ENCODE results near the gene NLGN1. TPM values are rescaled to one million over a fixed set of nuclear protein-coding genes. Genes with fewer than 3 reads are reported as not detected.

NLGN1 gene
- total RNA-seq, 1 experiment from 2014 or later, result not detected

- CTCF ChIA-PET, result interaction anchor here (0.7 to 0.9 kb wide), 2 partner anchors 273 to 292 kb away, joined by 3 read pairs; no protein-coding TSS in a partner anchor
- Mint-ChIP-seq H3K4me3 (ENCODE audit: unreplicated experiment) (no peak overlapping the region), H3K4me1 (ENCODE audit: insufficient read depth, unreplicated experiment) (no peaks in the 10 kb centered on the region), H3K9me3 (ENCODE audit: unreplicated experiment) (no peaks in the 10 kb centered on the region), H3K36me3 (ENCODE audit: insufficient read depth, unreplicated experiment) (no peaks in the 10 kb centered on the region), H3K27ac (ENCODE audit: low read depth, unreplicated experiment) (no peak overlapping the region), H3K27me3 (ENCODE audit: insufficient read depth, unreplicated experiment) (peaks cover 33% of the 10 kb centered on the region)
- DNase-seq (ENCODE audit: unreplicated experiment), result no peak
- no TSS peak for BruUV-seq (replicated peaks)
- POLR2A ChIA-PET, result interaction anchor here (0.6 kb wide), 1 partner anchor 15 kb away, joined by 4 read pairs; no protein-coding TSS in a partner anchor
- no peak for TF ChIP-seq CTCF (IDR thresholded peaks at IDR 0.05; ENCODE audit: unreplicated experiment)
- intact Hi-C loops (cut with micrococcal nuclease), result no loop called here
Observed at GRCh38 chr3:173681188-173681678, 283.7 kb downstream of the NLGN1 start.

GRCh38 chr3:173685456-173685855 lies 287.9 kb downstream of the NLGN1 start:
- Mint-ChIP-seq H3K36me3 (ENCODE audit: insufficient read depth, unreplicated experiment) (no peaks in the 10 kb centered on the region), H3K27ac (ENCODE audit: low read depth, unreplicated experiment) (no peak overlapping the region), H3K4me1 (ENCODE audit: insufficient read depth, unreplicated experiment) (peaks cover 1% of the 10 kb centered on the region), H3K27me3 (ENCODE audit: insufficient read depth, unreplicated experiment) (peaks cover 51% of the 10 kb centered on the region), H3K9me3 (ENCODE audit: unreplicated experiment) (no peaks in the 10 kb centered on the region), H3K4me3 (ENCODE audit: unreplicated experiment) (no peak overlapping the region)
- no peak for DNase-seq (ENCODE audit: unreplicated experiment)
- TF ChIP-seq CTCF (IDR thresholded peaks at IDR 0.05; ENCODE audit: unreplicated experiment), result no peak
- POLR2A ChIA-PET, result interaction anchor here (0.8 kb wide), 1 partner anchor 38 kb away, joined by 3 read pairs; no protein-coding TSS in a partner anchor
- BruUV-seq (replicated peaks), result no TSS peak
- CTCF ChIA-PET, result interaction anchor here (0.7 kb wide), 1 partner anchor 313 kb away, joined by 3 read pairs; no protein-coding TSS in a partner anchor
- intact Hi-C loops (cut with micrococcal nuclease), result no loop called here

- no peaks in the 10 kb centered on the region for H3K9me3 Mint-ChIP-seq (ENCODE audit: unreplicated experiment)
- H3K27ac Mint-ChIP-seq (ENCODE audit: low read depth, unreplicated experiment), result no peak overlapping the region
- H3K36me3 Mint-ChIP-seq (ENCODE audit: insufficient read depth, unreplicated experiment), result no peaks in the 10 kb centered on the region
- peaks cover 69% of the 10 kb centered on the region for H3K27me3 Mint-ChIP-seq (ENCODE audit: insufficient read depth, unreplicated experiment)
- intact Hi-C loops (cut with micrococcal nuclease), result no loop called here
- TF ChIP-seq CTCF (IDR thresholded peaks at IDR 0.05; ENCODE audit: unreplicated experiment), result no peak
- ChIA-PET CTCF (interaction anchor here (0.6 kb wide), 1 partner anchor 228 kb away, joined by 3 read pairs; no protein-coding TSS in a partner anchor), POLR2A (no interaction called here)
- peaks cover 7% of the 10 kb centered on the region for H3K4me1 Mint-ChIP-seq (ENCODE audit: insufficient read depth, unreplicated experiment)
- no peak overlapping the region for H3K4me3 Mint-ChIP-seq (ENCODE audit: unreplicated experiment)
- no peak for DNase-seq (ENCODE audit: unreplicated experiment)
- BruUV-seq (replicated peaks), result no TSS peak
Observed at GRCh38 chr3:173688216-173688842, 290.8 kb downstream of the NLGN1 start.

GRCh38 chr3:173690542-173691180 lies 293.1 kb downstream of the NLGN1 start:
- BruUV-seq (replicated peaks), result no TSS peak
- POLR2A ChIA-PET, result interaction anchor here (1.0 kb wide), 1 partner anchor 24 kb away, joined by 3 read pairs; no protein-coding TSS in a partner anchor
- CTCF ChIA-PET, result interaction anchor here (0.6 kb wide), 1 partner anchor 1509 kb away, joined by 3 read pairs; no protein-coding TSS in a partner anchor
- intact Hi-C loops (cut with micrococcal nuclease), result no loop called here
- no peak for TF ChIP-seq CTCF (IDR thresholded peaks at IDR 0.05; ENCODE audit: unreplicated experiment)
- no peak for DNase-seq (ENCODE audit: unreplicated experiment)
- H3K27me3 Mint-ChIP-seq (ENCODE audit: insufficient read depth, unreplicated experiment), result peaks cover 60% of the 10 kb centered on the region
- no peak overlapping the region for H3K4me3 Mint-ChIP-seq (ENCODE audit: unreplicated experiment)
- no peaks in the 10 kb centered on the region for H3K9me3 Mint-ChIP-seq (ENCODE audit: unreplicated experiment)
- H3K27ac Mint-ChIP-seq (ENCODE audit: low read depth, unreplicated experiment), result no peak overlapping the region
- H3K36me3 Mint-ChIP-seq (ENCODE audit: insufficient read depth, unreplicated experiment), result no peaks in the 10 kb centered on the region
- peaks cover 7% of the 10 kb centered on the region for H3K4me1 Mint-ChIP-seq (ENCODE audit: insufficient read depth, unreplicated experiment)

Data from MCF 10A (cell line).